Measurements from ENCODE around the gene ALKBH3.

ALKBH3 gene

DNA sequence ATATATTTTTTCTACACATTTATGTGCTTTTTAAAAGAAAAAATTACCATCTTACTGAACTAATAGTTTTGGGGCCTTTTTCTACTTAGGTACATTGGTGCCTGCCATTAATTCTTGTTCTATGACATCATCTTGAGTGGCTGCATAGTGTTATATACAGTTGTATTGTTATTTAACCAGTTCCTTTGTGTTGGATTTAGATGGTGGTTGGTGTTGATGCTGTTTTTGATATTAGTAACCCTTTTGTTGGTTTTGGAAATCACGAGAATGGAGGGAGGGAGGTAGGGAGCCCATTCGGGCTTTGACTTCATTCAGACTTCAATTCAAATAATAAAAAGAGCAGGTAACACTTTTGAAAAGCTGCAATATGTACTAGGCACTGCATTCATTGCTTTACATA lies 46.4 kb downstream of the ALKBH3 start:
- H3K9ac ChIP-seq (ENCODE audit: insufficient read length) = no peak overlapping the region
- H3K27ac ChIP-seq = no peak overlapping the region
- no peaks in the 10 kb centered on the region for H3K9me3 ChIP-seq (ENCODE audit: low read depth, low read length)
- DNase-seq (ENCODE audit: low read depth, low spot score) = no peak
- H3K36me3 ChIP-seq (ENCODE audit: insufficient read depth, low read length) = no peaks in the 10 kb centered on the region
- H3K4me3 ChIP-seq = no peak overlapping the region
- TF ChIP-seq EZH2 (IDR thresholded peaks at IDR 0.05) (no peak), FOXP2 (optimal IDR thresholded peaks at IDR 0.05; ENCODE audit: control extremely low read depth, extremely low read length, insufficient read depth) (no peak), POLR2AphosphoS5 (IDR thresholded peaks at IDR 0.05; ENCODE audit: borderline replicate concordance, low read depth, low read length) (no peak)

DNA sequence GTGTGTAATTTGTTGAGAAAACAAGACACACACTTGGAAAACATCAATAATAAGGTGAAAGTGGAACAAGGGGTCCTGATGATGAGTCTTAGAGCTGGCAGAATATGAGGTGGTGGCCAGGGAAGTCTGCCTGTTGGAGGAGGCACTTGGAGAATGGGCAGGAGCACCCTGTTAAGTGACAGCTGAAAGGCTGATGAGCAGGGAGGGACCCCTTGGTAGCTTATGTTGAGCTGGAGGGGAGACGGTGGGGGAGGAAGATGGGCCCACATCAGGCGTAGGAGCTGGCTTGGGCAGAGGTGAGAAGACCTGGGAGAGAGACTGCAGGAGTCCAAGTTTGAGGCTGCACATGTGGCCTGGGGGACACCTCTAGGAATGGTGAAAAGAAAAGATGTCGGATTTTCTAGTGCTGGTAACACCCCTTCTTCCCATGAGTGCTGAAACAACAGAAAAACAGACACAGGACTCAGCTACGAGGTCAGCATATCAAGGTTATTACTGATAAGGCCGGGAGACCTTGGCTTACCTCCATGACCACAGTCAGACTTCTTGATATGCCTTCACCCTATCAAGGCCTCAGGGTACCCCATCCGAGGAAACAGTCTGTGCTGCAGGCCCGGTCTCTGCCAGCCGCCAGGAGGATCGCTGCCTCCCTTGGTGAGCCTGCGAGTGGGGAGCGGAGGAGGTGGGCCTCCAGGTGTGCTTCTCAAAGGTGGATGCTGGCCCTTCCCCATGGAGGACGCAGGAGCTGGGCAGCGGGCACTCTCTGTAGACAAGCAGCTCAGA lies 47.5 kb downstream of the ALKBH3 start:
- Histone ChIP-seq H3K9me3 (ENCODE audit: low read depth, low read length) (no peaks in the 10 kb centered on the region), H3K36me3 (ENCODE audit: insufficient read depth, low read length) (no peaks in the 10 kb centered on the region), H3K27ac (no peak overlapping the region), H3K4me3 (no peak overlapping the region), H3K9ac (ENCODE audit: insufficient read length) (no peak overlapping the region)
- no peak for DNase-seq (ENCODE audit: low read depth, low spot score)
- TF ChIP-seq EZH2 (IDR thresholded peaks at IDR 0.05) = no peak
- no peak for TF ChIP-seq POLR2AphosphoS5 (IDR thresholded peaks at IDR 0.05; ENCODE audit: borderline replicate concordance, low read depth, low read length)
- no peak for TF ChIP-seq FOXP2 (optimal IDR thresholded peaks at IDR 0.05; ENCODE audit: control extremely low read depth, extremely low read length, insufficient read depth)

DNA sequence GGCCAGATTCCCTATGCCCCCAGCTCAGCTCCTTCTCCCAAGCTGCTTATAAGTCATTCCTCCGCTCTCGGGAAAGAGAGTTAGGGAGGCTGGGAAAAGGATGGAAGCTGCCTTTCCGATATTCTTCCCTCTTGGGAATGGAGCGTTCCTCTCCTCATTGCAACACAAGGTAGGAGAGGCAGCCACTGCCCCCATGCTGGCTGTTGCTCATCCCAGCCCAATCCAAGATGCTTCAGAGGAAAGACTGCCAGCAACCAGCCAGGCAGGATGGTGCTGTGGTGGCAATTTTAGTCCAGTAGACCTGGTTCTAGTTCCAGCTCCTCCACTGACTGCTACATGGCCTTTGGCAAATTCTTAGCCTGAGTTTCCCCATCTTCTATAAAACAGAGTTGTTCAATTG lies 48.1 kb downstream of the ALKBH3 start:
- no peaks in the 10 kb centered on the region for H3K9me3 ChIP-seq (ENCODE audit: low read depth, low read length)
- no peak for DNase-seq (ENCODE audit: low read depth, low spot score)
- H3K9ac ChIP-seq (ENCODE audit: insufficient read length) = no peak overlapping the region
- H3K4me3 ChIP-seq = no peak overlapping the region
- no peaks in the 10 kb centered on the region for H3K36me3 ChIP-seq (ENCODE audit: insufficient read depth, low read length)
- no peak for TF ChIP-seq POLR2AphosphoS5 (IDR thresholded peaks at IDR 0.05; ENCODE audit: borderline replicate concordance, low read depth, low read length)
- no peak for TF ChIP-seq EZH2 (IDR thresholded peaks at IDR 0.05)
- TF ChIP-seq FOXP2 (optimal IDR thresholded peaks at IDR 0.05; ENCODE audit: control extremely low read depth, extremely low read length, insufficient read depth) = no peak
- H3K27ac ChIP-seq = no peak overlapping the region

DNA sequence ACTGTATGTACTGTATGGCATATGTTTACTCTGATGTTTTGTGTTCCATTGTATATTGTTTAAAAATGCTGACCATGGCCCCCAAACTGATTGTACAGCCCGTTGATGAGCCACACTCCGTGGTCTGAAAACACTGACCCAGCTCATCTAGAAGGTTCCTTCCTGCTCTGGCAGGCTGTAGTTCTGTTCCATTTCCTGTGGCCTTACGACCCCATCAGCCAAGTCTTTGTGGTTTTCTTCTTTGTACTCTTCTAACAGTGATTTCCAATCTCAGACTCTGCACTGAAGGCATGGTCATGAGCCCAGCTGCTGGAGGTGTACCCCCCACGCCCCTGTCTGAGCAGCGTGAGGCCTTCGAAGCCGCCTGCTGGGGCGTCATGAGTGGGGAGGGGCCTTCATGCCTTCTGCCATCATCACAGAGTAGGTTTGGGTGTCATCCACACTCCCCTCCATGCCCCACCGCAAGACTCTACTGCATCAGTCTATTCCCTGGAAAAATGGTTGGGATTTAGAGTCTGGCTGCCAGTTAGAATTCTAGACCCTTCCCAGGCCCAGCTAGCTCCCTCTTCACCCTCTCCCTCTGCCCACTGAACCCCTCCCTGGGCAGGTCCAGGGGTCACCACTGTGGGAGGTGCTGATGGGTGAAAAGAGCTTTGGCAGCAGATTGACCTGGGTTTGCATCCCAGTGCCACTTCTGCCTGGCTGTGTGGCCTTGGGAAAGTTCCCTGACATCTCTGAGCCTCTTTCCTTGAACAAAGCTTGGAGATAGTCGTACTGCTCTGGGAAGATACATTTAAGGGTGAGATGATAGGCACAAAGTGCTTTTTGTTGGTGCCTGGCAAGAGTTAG lies 50.5 kb downstream of the ALKBH3 start:
- Histone ChIP-seq H3K9ac (ENCODE audit: insufficient read length) (no peak overlapping the region), H3K9me3 (ENCODE audit: low read depth, low read length) (no peaks in the 10 kb centered on the region), H3K36me3 (ENCODE audit: insufficient read depth, low read length) (no peaks in the 10 kb centered on the region), H3K27ac (no peak overlapping the region), H3K4me3 (no peak overlapping the region)
- DNase-seq (ENCODE audit: low read depth, low spot score) = no peak
- no peak for TF ChIP-seq FOXP2 (optimal IDR thresholded peaks at IDR 0.05; ENCODE audit: control extremely low read depth, extremely low read length, insufficient read depth)

DNA sequence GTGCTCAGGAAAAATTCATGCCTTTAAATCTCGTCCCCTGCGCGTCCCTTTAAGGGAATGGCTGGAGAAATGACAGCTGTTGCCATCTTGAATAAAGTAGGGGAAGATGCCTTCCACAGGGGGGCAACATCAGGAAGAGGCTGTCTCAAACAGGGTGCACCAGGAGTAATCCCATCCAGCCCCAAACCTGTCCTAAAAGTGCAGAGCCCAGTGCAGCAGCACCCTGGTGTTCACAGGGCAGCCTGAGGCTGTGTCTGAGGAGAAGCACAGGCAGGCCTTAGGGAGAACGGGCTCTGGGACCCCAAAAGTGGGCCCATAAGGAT lies 51.0 kb downstream of the ALKBH3 start:
- Histone ChIP-seq H3K9ac (ENCODE audit: insufficient read length) (no peak overlapping the region), H3K36me3 (ENCODE audit: insufficient read depth, low read length) (no peaks in the 10 kb centered on the region), H3K4me3 (no peak overlapping the region), H3K27ac (no peak overlapping the region), H3K9me3 (ENCODE audit: low read depth, low read length) (no peaks in the 10 kb centered on the region)
- TF ChIP-seq FOXP2 (optimal IDR thresholded peaks at IDR 0.05; ENCODE audit: control extremely low read depth, extremely low read length, insufficient read depth) (no peak), POLR2AphosphoS5 (IDR thresholded peaks at IDR 0.05; ENCODE audit: borderline replicate concordance, low read depth, low read length) (no peak), EZH2 (IDR thresholded peaks at IDR 0.05) (no peak)
- no peak for DNase-seq (ENCODE audit: low read depth, low spot score)

DNA sequence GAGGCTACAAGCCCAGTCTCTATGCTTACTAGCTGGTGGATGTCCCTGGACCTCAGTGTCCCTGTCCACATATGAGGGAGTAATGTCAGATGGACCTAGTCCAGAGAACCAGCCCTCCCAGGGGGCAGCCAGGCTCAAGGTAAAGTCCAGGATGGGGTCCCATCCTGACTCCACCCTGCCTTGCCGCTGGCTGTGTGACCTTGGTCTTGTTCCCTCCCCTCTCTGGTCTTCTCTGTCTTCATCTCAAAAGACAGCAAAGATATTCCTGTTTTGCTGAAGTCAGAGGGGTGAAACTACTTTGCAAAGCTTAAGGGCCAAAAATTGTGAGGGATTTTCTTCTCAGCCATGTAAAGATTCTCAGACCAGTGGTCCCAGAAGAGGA lies 52.6 kb downstream of the ALKBH3 start:
- H3K9ac ChIP-seq (ENCODE audit: insufficient read length) = no peak overlapping the region
- no peak for DNase-seq (ENCODE audit: low read depth, low spot score)
- H3K36me3 ChIP-seq (ENCODE audit: insufficient read depth, low read length) = no peaks in the 10 kb centered on the region
- H3K27ac ChIP-seq = no peak overlapping the region
- TF ChIP-seq EZH2 (IDR thresholded peaks at IDR 0.05) = no peak
- no peak for TF ChIP-seq POLR2AphosphoS5 (IDR thresholded peaks at IDR 0.05; ENCODE audit: borderline replicate concordance, low read depth, low read length)
- no peak for TF ChIP-seq FOXP2 (optimal IDR thresholded peaks at IDR 0.05; ENCODE audit: control extremely low read depth, extremely low read length, insufficient read depth)
- no peak overlapping the region for H3K4me3 ChIP-seq
- no peaks in the 10 kb centered on the region for H3K9me3 ChIP-seq (ENCODE audit: low read depth, low read length)

DNA sequence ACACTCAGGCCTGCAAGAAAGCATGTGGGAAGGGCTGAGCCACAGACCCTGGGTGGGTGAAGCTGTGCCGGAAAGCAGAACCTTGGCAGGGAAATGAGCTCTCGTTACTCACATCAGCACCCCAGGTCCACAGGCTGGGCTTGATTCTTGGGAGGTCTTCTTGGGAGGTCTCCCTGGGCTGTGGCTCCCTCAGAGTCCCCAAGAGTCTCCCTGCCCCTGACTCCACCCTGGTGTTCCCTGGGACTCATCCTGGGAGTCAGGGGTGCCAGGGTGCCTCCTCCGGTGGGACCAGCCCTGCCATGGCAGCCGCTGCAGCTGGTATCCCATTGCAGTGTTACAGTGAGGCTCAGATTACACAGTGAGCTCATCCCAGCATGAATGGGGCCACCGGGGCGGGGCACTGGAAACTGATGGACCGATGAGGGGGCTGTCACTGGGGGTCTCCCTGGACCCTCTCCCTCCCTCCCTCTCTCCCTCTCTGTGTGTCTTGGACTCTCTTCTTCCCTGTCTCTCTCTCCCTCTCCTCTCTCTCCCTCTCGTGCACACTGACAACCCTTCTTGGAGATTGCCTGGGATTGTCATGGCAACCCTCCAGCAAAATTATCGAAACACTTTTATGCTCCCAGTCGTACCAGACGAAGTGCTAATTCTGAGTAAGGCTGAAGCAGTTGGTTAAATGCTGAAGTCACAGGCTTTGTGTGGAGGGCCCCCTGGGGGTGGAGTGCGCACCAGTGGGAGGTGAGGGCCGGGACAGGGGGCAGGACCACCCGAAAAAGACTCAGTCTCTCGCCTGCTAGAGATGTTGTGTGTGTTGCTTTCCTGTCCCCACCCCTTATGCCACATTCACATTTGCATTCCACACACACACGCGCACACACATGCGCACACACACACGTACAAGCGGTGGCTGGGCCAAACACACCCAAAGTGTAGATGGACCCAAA lies 53.2 kb downstream of the ALKBH3 start:
- H3K4me3 ChIP-seq = no peak overlapping the region

More for the DNA sequence above, 53.2 kb downstream of the ALKBH3 start:
- no peak for TF ChIP-seq EZH2 (IDR thresholded peaks at IDR 0.05)
- TF ChIP-seq FOXP2 (optimal IDR thresholded peaks at IDR 0.05; ENCODE audit: control extremely low read depth, extremely low read length, insufficient read depth) = no peak
- no peak for TF ChIP-seq POLR2AphosphoS5 (IDR thresholded peaks at IDR 0.05; ENCODE audit: borderline replicate concordance, low read depth, low read length)
- DNase-seq (ENCODE audit: low read depth, low spot score) = no peak
- no peak overlapping the region for H3K27ac ChIP-seq
- no peaks in the 10 kb centered on the region for H3K9me3 ChIP-seq (ENCODE audit: low read depth, low read length)
- no peaks in the 10 kb centered on the region for H3K36me3 ChIP-seq (ENCODE audit: insufficient read depth, low read length)
- H3K9ac ChIP-seq (ENCODE audit: insufficient read length) = no peak overlapping the region

Measured in SK-N-MC (cell line).